Type B pancreatic cell (in vitro differentiated cells): ENCODE results near the gene TDP1. TPM values are rescaled to one million over a fixed set of nuclear protein-coding genes. Genes with fewer than 3 reads are reported as not detected.

ENCODE experiments used
- DNase-seq: peaks from one replicate; pipeline ENCODE4 v3.0.0; 2021; ENCODE audit warnings: mixed read lengths; ENCODE audit not compliant: unreplicated experiment; ENCODE audit errors: extremely low spot score
- H3K27ac Mint-ChIP-seq: 2 replicates; pipeline ENCODE4 v1.8.0; 2021; ENCODE audit warnings: mild to moderate bottlenecking, mixed read lengths
- H3K27me3 Mint-ChIP-seq: 2 replicates; pipeline ENCODE4 v1.8.0; 2021; ENCODE audit warnings: mixed read lengths
- H3K36me3 Mint-ChIP-seq: 2 replicates; pipeline ENCODE4 v1.8.0; 2021; ENCODE audit warnings: mixed read lengths
- H3K4me1 Mint-ChIP-seq: one replicate; pipeline ENCODE4 v1.8.0; 2021; ENCODE audit warnings: mixed read lengths; ENCODE audit not compliant: unreplicated experiment
- H3K4me3 Mint-ChIP-seq: 2 replicates; pipeline ENCODE4 v1.8.0; 2021; ENCODE audit warnings: mild to moderate bottlenecking, mixed read lengths
- H3K9me3 Mint-ChIP-seq: 2 replicates; pipeline ENCODE4 v1.8.0; 2021; ENCODE audit warnings: mixed read lengths
- CTCF ChIP-seq: fragments of 200-600 bp; sonication (generic); conservative IDR thresholded peaks from 2 replicates; pipeline ENCODE4 v1.5.0; 2021; ENCODE audit warnings: antibody characterized with exemption, mild to moderate bottlenecking
- total RNA-seq: library from RNA; stranded (reverse); gene quantifications from 2 replicates; pipeline ENCODE4 v1.2.1, GENCODE V29; 2021; ENCODE audit warnings: low replicate concordance

Gene TDP1
- total RNA-seq, 1 donor from 2014 or later, result 38.4 TPM

- Mint-ChIP-seq H3K4me3 (peak overlapping the region; percentile 24), H3K27me3 (no peaks in the 10 kb centered on the region), H3K9me3 (no peaks in the 10 kb centered on the region), H3K36me3 (no peaks in the 10 kb centered on the region), H3K4me1 (peaks cover 36% of the 10 kb centered on the region), H3K27ac (peak overlapping the region; percentile 25)
- DNase-seq, result no peak
- TF ChIP-seq CTCF, result no peak
Observed at GRCh38 chr14:89910691-89911009, 45.1 kb upstream of the TDP1 start.

DNA sequence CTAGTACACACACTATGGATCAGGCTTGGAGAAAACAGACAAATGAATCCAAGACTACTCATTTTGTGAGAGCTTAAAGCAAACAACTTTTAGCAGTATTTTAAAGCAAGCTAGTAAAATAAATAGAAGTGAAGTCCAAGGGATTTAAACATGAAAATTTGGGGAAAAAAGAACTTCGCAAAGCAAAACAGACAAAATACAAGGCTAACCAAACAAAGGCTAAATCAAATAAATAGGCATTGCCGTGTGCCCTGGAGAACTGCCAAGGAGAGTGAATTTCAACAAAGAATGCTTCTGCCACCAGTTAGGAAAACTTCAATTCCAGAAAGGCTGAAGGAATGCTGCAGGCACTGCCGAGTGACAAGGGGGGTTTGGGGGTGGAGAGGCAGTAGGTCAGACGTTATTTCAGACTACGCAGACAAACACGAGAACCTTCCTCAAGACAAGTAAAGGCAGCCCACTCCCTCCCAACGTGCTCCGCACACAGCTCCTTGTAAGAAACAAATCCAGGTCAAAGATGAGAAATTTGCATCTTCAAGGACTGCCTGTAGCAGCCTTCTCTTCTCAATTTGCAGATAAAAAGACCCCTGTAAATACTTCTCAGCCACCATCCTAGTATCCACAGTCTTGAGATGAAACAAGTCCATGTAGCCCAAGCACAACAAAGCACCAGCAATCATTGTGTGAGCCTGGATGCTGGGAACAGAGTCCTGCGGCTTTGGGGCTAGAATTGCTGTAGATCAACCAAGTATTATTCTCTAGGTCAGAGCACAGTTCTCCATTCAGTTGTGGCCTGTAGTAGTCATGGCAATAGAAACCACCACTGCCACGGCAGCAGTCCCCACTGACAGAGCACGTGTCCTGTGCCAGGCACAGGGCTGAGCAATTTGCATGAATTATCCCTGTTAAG, 44.5 kb upstream of the TDP1 start:
- H3K4me3 Mint-ChIP-seq, result peak overlapping the region; percentile 13
- H3K9me3 Mint-ChIP-seq, result no peaks in the 10 kb centered on the region
- H3K36me3 Mint-ChIP-seq, result no peaks in the 10 kb centered on the region
- peak overlapping the region; percentile 25 for H3K27ac Mint-ChIP-seq
- H3K4me1 Mint-ChIP-seq, result peaks cover 36% of the 10 kb centered on the region
- no peak for TF ChIP-seq CTCF
- H3K27me3 Mint-ChIP-seq, result no peaks in the 10 kb centered on the region
- DNase-seq, result no peak

DNA sequence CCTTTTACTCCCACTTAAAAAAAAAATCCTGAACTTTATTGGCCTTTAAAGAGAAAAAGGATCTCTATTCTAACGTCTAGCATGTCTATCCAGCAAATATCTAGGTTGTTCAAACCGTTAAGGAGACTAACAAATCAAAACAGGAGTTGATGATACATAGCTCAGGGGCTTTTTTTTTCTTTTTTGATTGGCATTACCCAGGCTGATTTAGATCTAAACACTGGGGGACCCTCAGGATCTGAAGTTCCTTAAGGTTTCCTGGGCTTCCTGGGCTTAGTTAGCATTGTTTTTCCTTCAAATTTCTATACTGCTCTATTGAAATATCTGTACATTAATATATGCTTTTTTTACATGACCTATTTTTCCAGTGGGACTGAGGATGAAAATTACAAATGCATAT, 43.5 kb upstream of the TDP1 start:
- Mint-ChIP-seq H3K27me3 (no peaks in the 10 kb centered on the region), H3K9me3 (no peaks in the 10 kb centered on the region), H3K4me3 (peak overlapping the region; percentile 27), H3K27ac (peak overlapping the region; percentile 93), H3K4me1 (peaks cover 36% of the 10 kb centered on the region), H3K36me3 (no peaks in the 10 kb centered on the region)
- no peak for TF ChIP-seq CTCF
- DNase-seq, result no peak

- Mint-ChIP-seq H3K27ac (peak overlapping the region; percentile 93), H3K36me3 (no peaks in the 10 kb centered on the region), H3K4me1 (peaks cover 36% of the 10 kb centered on the region), H3K4me3 (peak overlapping the region; percentile 47), H3K27me3 (no peaks in the 10 kb centered on the region), H3K9me3 (no peaks in the 10 kb centered on the region)
- DNase-seq, result no peak
- no peak for TF ChIP-seq CTCF
Observed at GRCh38 chr14:89912667-89913211, 43.0 kb upstream of the TDP1 start.

DNA sequence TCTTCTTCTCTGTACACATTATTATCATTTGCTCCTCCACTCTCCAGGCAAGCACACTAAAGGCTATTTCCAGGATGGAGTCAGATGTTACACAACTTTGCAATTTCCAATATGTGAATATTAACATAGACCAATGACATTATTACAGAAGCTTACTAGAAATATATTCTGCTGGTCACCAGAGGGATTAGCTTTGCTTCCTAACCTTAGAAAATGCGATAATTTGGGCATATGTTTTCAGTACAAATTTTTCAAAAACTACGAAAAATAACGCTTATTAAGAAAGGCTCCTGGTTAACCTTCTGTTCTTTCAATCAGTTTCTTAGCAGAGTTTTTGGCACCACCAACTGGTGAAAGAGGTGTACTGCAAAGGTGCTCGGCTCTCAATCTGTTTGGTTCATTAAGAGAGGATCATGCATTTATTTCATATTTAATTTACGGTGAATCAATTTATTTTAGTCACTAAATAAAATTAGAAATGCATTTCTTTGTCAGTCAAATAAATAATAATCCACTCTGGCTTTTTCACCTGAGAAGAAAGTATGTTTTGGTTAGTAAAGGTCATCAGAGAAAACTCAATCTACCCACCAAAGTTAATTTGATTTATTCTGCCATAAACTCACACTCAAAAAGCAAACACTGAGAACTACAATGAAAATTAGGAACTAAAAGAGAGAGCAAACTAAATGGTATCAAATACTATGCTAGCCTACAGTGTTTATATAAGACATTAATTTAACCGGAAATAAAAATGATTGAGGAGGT, 40.4 kb upstream of the TDP1 start:
- H3K4me3 Mint-ChIP-seq, result peak overlapping the region; percentile 0
- H3K9me3 Mint-ChIP-seq, result no peaks in the 10 kb centered on the region
- H3K4me1 Mint-ChIP-seq, result peaks cover 35% of the 10 kb centered on the region
- H3K36me3 Mint-ChIP-seq, result no peaks in the 10 kb centered on the region
- no peaks in the 10 kb centered on the region for H3K27me3 Mint-ChIP-seq
- peak; percentile 97 for TF ChIP-seq CTCF
- H3K27ac Mint-ChIP-seq, result peak overlapping the region; percentile 74
- no peak for DNase-seq
